ENCODE results near the gene POU6F1.

The POU6F1 gene

GRCh38 chr12:51232642-51233041, 14.8 kb upstream of the POU6F1 start:
- TF ChIP-seq FOXP2 (optimal IDR thresholded peaks at IDR 0.05; ENCODE audit: borderline replicate concordance, extremely low read depth, extremely low read length, insufficient read depth) (no peak), SIN3A (IDR thresholded peaks at IDR 0.05; ENCODE audit: borderline replicate concordance, insufficient read depth, low read length) (no peak), POLR2AphosphoS5 (IDR thresholded peaks at IDR 0.05; ENCODE audit: low read depth, low read length) (no peak), TAF1 (IDR thresholded peaks at IDR 0.05; ENCODE audit: borderline replicate concordance, insufficient read depth, low read length) (no peak)
- TF ChIP-seq, protein P1, sequence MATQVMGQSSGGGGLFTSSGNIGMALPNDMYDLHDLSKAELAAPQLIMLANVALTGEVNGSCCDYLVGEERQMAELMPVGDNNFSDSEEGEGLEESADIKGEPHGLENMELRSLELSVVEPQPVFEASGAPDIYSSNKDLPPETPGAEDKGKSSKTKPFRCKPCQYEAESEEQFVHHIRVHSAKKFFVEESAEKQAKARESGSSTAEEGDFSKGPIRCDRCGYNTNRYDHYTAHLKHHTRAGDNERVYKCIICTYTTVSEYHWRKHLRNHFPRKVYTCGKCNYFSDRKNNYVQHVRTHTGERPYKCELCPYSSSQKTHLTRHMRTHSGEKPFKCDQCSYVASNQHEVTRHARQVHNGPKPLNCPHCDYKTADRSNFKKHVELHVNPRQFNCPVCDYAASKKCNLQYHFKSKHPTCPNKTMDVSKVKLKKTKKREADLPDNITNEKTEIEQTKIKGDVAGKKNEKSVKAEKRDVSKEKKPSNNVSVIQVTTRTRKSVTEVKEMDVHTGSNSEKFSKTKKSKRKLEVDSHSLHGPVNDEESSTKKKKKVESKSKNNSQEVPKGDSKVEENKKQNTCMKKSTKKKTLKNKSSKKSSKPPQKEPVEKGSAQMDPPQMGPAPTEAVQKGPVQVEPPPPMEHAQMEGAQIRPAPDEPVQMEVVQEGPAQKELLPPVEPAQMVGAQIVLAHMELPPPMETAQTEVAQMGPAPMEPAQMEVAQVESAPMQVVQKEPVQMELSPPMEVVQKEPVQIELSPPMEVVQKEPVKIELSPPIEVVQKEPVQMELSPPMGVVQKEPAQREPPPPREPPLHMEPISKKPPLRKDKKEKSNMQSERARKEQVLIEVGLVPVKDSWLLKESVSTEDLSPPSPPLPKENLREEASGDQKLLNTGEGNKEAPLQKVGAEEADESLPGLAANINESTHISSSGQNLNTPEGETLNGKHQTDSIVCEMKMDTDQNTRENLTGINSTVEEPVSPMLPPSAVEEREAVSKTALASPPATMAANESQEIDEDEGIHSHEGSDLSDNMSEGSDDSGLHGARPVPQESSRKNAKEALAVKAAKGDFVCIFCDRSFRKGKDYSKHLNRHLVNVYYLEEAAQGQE (IDR thresholded peaks at IDR 0.05; ENCODE audit: insufficient read depth in 1 of 2, low read depth in 2 of 2, low read length in 2 of 2), result no peak

- TF ChIP-seq, protein P1 (IDR thresholded peaks at IDR 0.05; ENCODE audit: insufficient read depth in 1 of 2, low read depth in 2 of 2, low read length in 2 of 2), result no peak
- TF ChIP-seq TAF1 (IDR thresholded peaks at IDR 0.05; ENCODE audit: borderline replicate concordance, insufficient read depth, low read length), result no peak
- TF ChIP-seq SIN3A (IDR thresholded peaks at IDR 0.05; ENCODE audit: borderline replicate concordance, insufficient read depth, low read length), result no peak
- TF ChIP-seq FOXP2 (optimal IDR thresholded peaks at IDR 0.05; ENCODE audit: borderline replicate concordance, extremely low read depth, extremely low read length, insufficient read depth), result no peak
- TF ChIP-seq POLR2AphosphoS5 (IDR thresholded peaks at IDR 0.05; ENCODE audit: low read depth, low read length), result no peak
These were observed 11.4 kb upstream of the POU6F1 start for GRCh38 chr12:51229116-51229809.

DNA sequence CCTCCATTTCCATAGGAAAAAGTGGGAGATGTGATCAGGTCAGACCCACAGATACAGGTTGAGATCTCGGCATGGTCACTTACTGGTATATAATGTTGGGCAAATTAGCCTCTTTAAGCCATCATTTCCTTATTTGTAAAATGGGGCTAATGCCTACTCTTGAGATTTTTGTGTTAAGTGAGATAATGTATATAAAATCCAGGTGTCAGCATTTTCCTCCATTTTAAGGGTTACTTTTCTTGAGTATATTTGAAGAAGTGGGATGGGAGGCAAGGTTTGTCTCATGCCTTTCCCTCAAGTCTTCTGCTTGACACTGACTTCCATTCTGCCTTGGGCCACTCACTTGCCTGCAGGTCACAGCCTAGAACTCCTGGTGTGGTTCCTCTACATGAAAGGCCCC, 10.1 kb upstream of the POU6F1 start:
- TF ChIP-seq, protein P1 (IDR thresholded peaks at IDR 0.05; ENCODE audit: insufficient read depth in 1 of 2, low read depth in 2 of 2, low read length in 2 of 2), result no peak
- TF ChIP-seq FOXP2 (optimal IDR thresholded peaks at IDR 0.05; ENCODE audit: borderline replicate concordance, extremely low read depth, extremely low read length, insufficient read depth) (no peak), POLR2AphosphoS5 (IDR thresholded peaks at IDR 0.05; ENCODE audit: low read depth, low read length) (no peak), TAF1 (IDR thresholded peaks at IDR 0.05; ENCODE audit: borderline replicate concordance, insufficient read depth, low read length) (no peak), SIN3A (IDR thresholded peaks at IDR 0.05; ENCODE audit: borderline replicate concordance, insufficient read depth, low read length) (no peak)

- TF ChIP-seq SIN3A (IDR thresholded peaks at IDR 0.05; ENCODE audit: borderline replicate concordance, insufficient read depth, low read length) (no peak), FOXP2 (optimal IDR thresholded peaks at IDR 0.05; ENCODE audit: borderline replicate concordance, extremely low read depth, extremely low read length, insufficient read depth) (no peak), TAF1 (IDR thresholded peaks at IDR 0.05; ENCODE audit: borderline replicate concordance, insufficient read depth, low read length) (no peak), POLR2AphosphoS5 (IDR thresholded peaks at IDR 0.05; ENCODE audit: low read depth, low read length) (no peak)
- TF ChIP-seq, protein P1 (IDR thresholded peaks at IDR 0.05; ENCODE audit: insufficient read depth in 1 of 2, low read depth in 2 of 2, low read length in 2 of 2), result no peak
These were observed 7.9 kb upstream of the POU6F1 start for GRCh38 chr12:51225771-51226170.
